HepG2 (cell line): ENCODE data around the gene DEPDC1B. TPM values are rescaled to one million over a fixed set of nuclear protein-coding genes. Genes with fewer than 3 reads are reported as not detected.

Experiments
- ASH2L ChIP-seq: fragments of 300-600, 200-600 bp; sonication (generic); IDR thresholded peaks from 2 replicates; pipeline ENCODE4 v1.7.0; 2017; ENCODE audit warnings: low read depth, mild to moderate bottlenecking, moderate library complexity, mixed read lengths, low read length; ENCODE audit not compliant: insufficient read length
- BCL6 ChIP-seq: IDR thresholded peaks from 2 replicates; pipeline ENCODE4 v1.6.1; 2016; ENCODE audit warnings: missing genetic modification reagents, missing compliant biosample characterization
- BRCA1 ChIP-seq: sonication (generic); formaldehyde crosslinking; IDR thresholded peaks from 2 replicates; pipeline ENCODE4 v1.4.0; 2020; ENCODE audit warnings: missing genetic modification reagents
- CTCF ChIP-seq: sonication (generic); formaldehyde crosslinking; IDR thresholded peaks from 2 replicates; pipeline ENCODE4 v1.5.0; 2020; ENCODE audit warnings: mild to moderate bottlenecking, missing genetic modification reagents, moderate library complexity
- GATAD2A ChIP-seq: IDR thresholded peaks from 2 replicates; pipeline ENCODE4 v1.6.1; 2016
- NFE2L2 ChIP-seq: fragments of 150-350 bp; IDR thresholded peaks from 2 replicates; pipeline ENCODE4 v1.6.1; 2014; ENCODE audit warnings: low read length
- RAD21 ChIP-seq: fragments of 450-650 bp; formaldehyde crosslinking; IDR thresholded peaks from 2 replicates; pipeline ENCODE4 v1.5.0; 2020; ENCODE audit warnings: mild to moderate bottlenecking
- RARA ChIP-seq: IDR thresholded peaks from 2 replicates; pipeline ENCODE4 v1.6.1; 2016; ENCODE audit warnings: missing genetic modification reagents, missing compliant biosample characterization
- SIN3B ChIP-seq: fragments of 150-350 bp; IDR thresholded peaks from 2 replicates; pipeline ENCODE4 v1.6.1; 2014; ENCODE audit warnings: low read length
- SMC3 ChIP-seq: IDR thresholded peaks from 2 replicates; pipeline ENCODE4 v1.6.1; 2011; ENCODE audit warnings: low read length, improper control_type of control experiment
- STAG1 ChIP-seq: sonication (generic); formaldehyde crosslinking; IDR thresholded peaks from 2 replicates; pipeline ENCODE4 v1.4.0; 2020; ENCODE audit warnings: missing genetic modification reagents
- ZEB1 ChIP-seq: IDR thresholded peaks from 2 replicates; pipeline ENCODE4 v1.6.1; 2012; ENCODE audit warnings: mild to moderate bottlenecking, low read depth, inconsistent platforms; ENCODE audit not compliant: insufficient replicate concordance
- ZNF616 ChIP-seq: sonication (generic); formaldehyde crosslinking; IDR thresholded peaks from 2 replicates; pipeline ENCODE4 v1.5.0; 2020; ENCODE audit warnings: low read depth, mild to moderate bottlenecking, missing genetic modification reagents
- polyA plus RNA-seq, 8 experiments: library from polyadenylated mRNA; depleted of rRNA in 3 of 8; stranded (reverse) in 7 of 8; unstranded in 1 of 8; fragments of >200 nt; fragmentation: Illumina TruSeq in 4 of 8; extraction: Trizol in 4 of 8; gene quantifications; 2 replicates each; pipeline versions ENCODE4 v1.2.1 to v1.2.3, GENCODE V29; 2011 to 2016; ENCODE audit warnings: low read depth in 4 of 8, missing spikeins in 1 of 8, mixed read lengths in 1 of 8; ENCODE audit not compliant: insufficient read depth in 1 of 8
- total RNA-seq, 5 experiments: library from RNA; depleted of rRNA; stranded (reverse); fragments of >200 nt; fragmentation: Illumina TruSeq; extraction: Trizol; gene quantifications; 2 replicates each; pipeline ENCODE4 v1.2.3, GENCODE V29; 2016; ENCODE audit warnings: low read depth in 1 of 5
- TF ChIP-seq, protein P1 (sequence below): IDR thresholded peaks from 2 replicates; pipeline ENCODE4 v1.6.1; 2016; ENCODE audit warnings: low read depth

Gene DEPDC1B
- total and polyA plus RNA-seq, 2 of the 13 experiments (the other 11 are each of a cell fraction or from before 2014, with no cell fraction given) = 29.5 to 51.3 TPM

- TF ChIP-seq BRCA1 (0 out of 2 replicates have a peak, but pooled peaks have one; percentile 44), CTCF (CRISPR knock-in tag) (peak; percentile 46), ZEB1 (no peak), STAG1 (CRISPR knock-in tag) (peak; percentile 60), SIN3B (0 out of 2 replicates have a peak, but pooled peaks have one; percentile 16), NFE2L2 (0 out of 2 replicates have a peak, but pooled peaks have one; percentile 27), SMC3 (peak; percentile 15; the same call in 1 of the 2 replicates), GATAD2A (CRISPR knock-in tag) (peak; percentile 31; the same call in 1 of the 2 replicates), ASH2L (peak; percentile 49), RARA (CRISPR knock-in tag) (0 out of 2 replicates have a peak, but pooled peaks have one; percentile 11), BCL6 (CRISPR knock-in tag) (peak; percentile 60), RAD21 (0 out of 2 replicates have a peak, but pooled peaks have one; percentile 17), ZNF616 (CRISPR knock-in tag) (no peak)
- TF ChIP-seq, protein P1, sequence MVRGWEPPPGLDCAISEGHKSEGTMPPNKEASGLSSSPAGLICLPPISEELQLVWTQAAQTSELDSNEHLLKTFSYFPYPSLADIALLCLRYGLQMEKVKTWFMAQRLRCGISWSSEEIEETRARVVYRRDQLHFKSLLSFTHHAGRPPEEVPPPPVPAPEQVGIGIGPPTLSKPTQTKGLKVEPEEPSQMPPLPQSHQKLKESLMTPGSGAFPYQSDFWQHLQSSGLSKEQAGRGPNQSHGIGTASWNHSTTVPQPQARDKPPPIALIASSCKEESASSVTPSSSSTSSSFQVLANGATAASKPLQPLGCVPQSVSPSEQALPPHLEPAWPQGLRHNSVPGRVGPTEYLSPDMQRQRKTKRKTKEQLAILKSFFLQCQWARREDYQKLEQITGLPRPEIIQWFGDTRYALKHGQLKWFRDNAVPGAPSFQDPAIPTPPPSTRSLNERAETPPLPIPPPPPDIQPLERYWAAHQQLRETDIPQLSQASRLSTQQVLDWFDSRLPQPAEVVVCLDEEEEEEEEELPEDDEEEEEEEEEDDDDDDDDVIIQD (CRISPR knock-in tag) = peak; percentile 62; the same call in 1 of the 2 replicates
- TF ChIP-seq, all 625 proteins: peak for 34
Observed at GRCh38 chr5:60677850-60678664, 21.9 kb downstream of the DEPDC1B start (continued).
